ENCODE measurements around the gene PYDC1. TPM values are rescaled to one million over a fixed set of nuclear protein-coding genes. Genes with fewer than 3 reads are reported as not detected.
A peak's percentile ranks its signal among the peaks of the same experiment; 100 is the strongest.

The PYDC1 gene
- total and polyA plus RNA-seq, 7 experiments from 2014 or later = not detected

GRCh38 chr16:31190061-31190460 lies 26.9 kb downstream of the PYDC1 start:
- Histone ChIP-seq H3K4me1 (ENCODE audit: control insufficient read depth in 2 of 2, insufficient read depth in 2 of 2, low read length in 2 of 2) (peaks cover 25 to 37% of the 10 kb centered on the region in 2 donors), H3K27ac (ENCODE audit: low read depth, low read length) (no peak overlapping the region), H3K36me3 (ENCODE audit: control insufficient read depth in 2 of 3, insufficient read depth in 3 of 3, low read length in 3 of 3) (peaks cover 71 to 100% (median 88%) of the 10 kb centered on the region in 3 experiments), H3K9me3 (ENCODE audit: control insufficient read depth in 2 of 3, low read length in 3 of 3) (no peaks in the 10 kb centered on the region), H3K27me3 (ENCODE audit: control insufficient read depth in 2 of 2, insufficient read depth in 2 of 2, low read length in 2 of 2) (no peaks in the 10 kb centered on the region), H3K4me3 (ENCODE audit: low read length) (no peak overlapping the region)
- intact Hi-C loops (cut with micrococcal nuclease) = no loop called here
- H3K36me3 Mint-ChIP-seq = peaks cover 42 to 83% (median 72%) of the 10 kb centered on the region in 5 donors
- H3K27ac Mint-ChIP-seq = peak overlapping the region; percentile 23 to 84 (median 70)
- H3K4me1 Mint-ChIP-seq = peaks cover 55 to 85% (median 78%) of the 10 kb centered on the region in 7 donors
- DNase-seq (no peak), ATAC-seq (no peak)
- H3K4me3 Mint-ChIP-seq = peak overlapping the region in 3 of 10 donors; percentile 15 to 59 (median 27)
- ChIA-PET CTCF (interaction anchor here (1.3 kb wide), 1 partner anchor 13 kb away, joined by 3 read pairs; no protein-coding TSS in a partner anchor), POLR2A (interaction anchor here (0.6 to 2.6 kb wide), 8 partner anchors 10 to 263 kb away, joined by 3 to 26 read pairs (median 4); partner anchors contain the start of genes FUS and PYCARD)
- no peaks in the 10 kb centered on the region for H3K27me3 Mint-ChIP-seq
- peaks cover 0 to 5% (median 0%) of the 10 kb centered on the region in 11 donors for H3K9me3 Mint-ChIP-seq

DNA sequence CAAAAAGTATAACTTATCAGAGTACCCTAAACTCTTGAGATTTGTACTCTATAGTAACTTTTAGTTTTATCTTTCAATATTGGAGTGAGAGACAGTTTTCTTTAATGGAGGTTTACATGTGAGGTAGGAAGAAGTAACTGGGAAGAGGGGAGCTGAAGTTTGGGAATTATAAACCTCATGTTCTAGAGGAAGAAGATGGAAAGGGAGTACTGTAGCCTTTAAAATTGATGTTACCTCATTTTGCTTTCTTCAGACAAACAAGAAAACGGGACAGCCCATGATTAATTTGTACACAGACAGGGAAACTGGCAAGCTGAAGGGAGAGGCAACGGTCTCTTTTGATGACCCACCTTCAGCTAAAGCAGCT lies 27.5 kb downstream of the PYDC1 start:
- Mint-ChIP-seq H3K4me3 (peak overlapping the region in 3 of 10 donors; percentile 3 to 35 (median 30)), H3K27me3 (no peaks in the 10 kb centered on the region), H3K9me3 (peaks cover 0 to 8% (median 0%) of the 10 kb centered on the region in 11 donors), H3K4me1 (peaks cover 60 to 87% (median 81%) of the 10 kb centered on the region in 7 donors), H3K36me3 (peaks cover 42 to 85% (median 74%) of the 10 kb centered on the region in 5 donors), H3K27ac (peak overlapping the region; percentile 11 to 89 (median 72))
- ATAC-seq (no peak), DNase-seq (no peak)
- Histone ChIP-seq H3K27ac (ENCODE audit: low read depth, low read length) (no peak overlapping the region), H3K36me3 (ENCODE audit: control insufficient read depth in 2 of 3, insufficient read depth in 3 of 3, low read length in 3 of 3) (peaks cover 73 to 100% (median 83%) of the 10 kb centered on the region in 3 experiments), H3K4me1 (ENCODE audit: control insufficient read depth in 2 of 2, insufficient read depth in 2 of 2, low read length in 2 of 2) (peaks cover 26 to 43% of the 10 kb centered on the region in 2 donors), H3K9me3 (ENCODE audit: control insufficient read depth in 2 of 3, low read length in 3 of 3) (no peaks in the 10 kb centered on the region), H3K27me3 (ENCODE audit: control insufficient read depth in 2 of 2, insufficient read depth in 2 of 2, low read length in 2 of 2) (no peaks in the 10 kb centered on the region), H3K4me3 (ENCODE audit: low read length) (no peak overlapping the region)
- POLR2A ChIA-PET = interaction anchor here (0.6 to 2.6 kb wide), 7 partner anchors 10 to 264 kb away, joined by 3 to 26 read pairs (median 3); partner anchors contain the start of genes FUS and PYCARD
- CTCF ChIA-PET = interaction anchor here (1.3 kb wide), 1 partner anchor 12 kb away, joined by 3 read pairs; no protein-coding TSS in a partner anchor
- intact Hi-C loops (cut with micrococcal nuclease) = loop anchor here in 1 of 2 donors (10.0 kb wide), 1 partner anchor 525 kb away; a partner anchor contains a TSS

DNA sequence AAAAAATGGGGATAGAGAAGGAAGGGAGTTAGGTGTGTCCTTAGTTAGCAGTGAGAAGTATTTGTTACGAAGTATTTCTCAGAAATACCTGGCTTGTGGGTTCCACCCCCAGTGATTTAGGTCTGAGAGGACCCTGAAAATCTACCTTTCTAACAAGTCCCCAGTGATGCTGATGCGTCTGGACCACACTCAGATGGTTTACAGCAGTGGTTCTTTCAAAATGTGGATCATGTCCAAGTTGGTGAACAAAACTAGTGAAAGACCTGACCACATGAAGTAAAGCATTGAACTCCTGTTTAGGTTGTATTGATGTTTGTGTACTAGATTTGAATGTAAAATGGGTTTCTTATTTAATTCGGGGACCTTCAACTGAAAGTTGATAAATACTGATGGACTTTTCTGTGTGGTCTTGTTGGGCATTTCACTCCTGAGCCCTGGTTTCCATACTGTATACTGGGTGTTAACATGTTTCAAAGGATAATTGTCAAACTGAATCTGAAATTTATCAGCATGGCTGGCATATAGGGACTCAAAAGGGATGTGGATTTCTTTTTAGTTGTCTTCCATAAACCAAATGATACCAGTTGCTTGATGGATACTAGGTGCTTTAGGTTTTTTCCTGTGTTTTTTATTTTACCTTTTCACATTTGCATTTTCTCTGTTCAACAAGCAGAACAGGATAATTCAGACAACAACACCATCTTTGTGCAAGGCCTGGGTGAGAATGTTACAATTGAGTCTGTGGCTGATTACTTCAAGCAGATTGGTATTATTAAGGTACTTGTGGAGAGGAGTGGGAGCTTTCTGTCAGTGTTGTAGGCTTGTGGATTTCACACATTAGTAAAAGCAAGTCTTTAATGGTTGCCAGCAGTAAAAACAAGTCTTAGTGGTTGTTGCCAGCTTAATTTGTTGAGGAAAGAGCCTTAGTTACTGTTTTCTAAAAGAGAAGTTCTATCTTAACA lies 28.2 kb downstream of the PYDC1 start:
- H3K9me3 Mint-ChIP-seq = peaks cover 0 to 8% (median 0%) of the 10 kb centered on the region in 11 donors
- peaks cover 42 to 84% (median 79%) of the 10 kb centered on the region in 5 donors for H3K36me3 Mint-ChIP-seq
- no peaks in the 10 kb centered on the region for H3K27me3 Mint-ChIP-seq
- Histone ChIP-seq H3K36me3 (ENCODE audit: control insufficient read depth in 2 of 3, insufficient read depth in 3 of 3, low read length in 3 of 3) (peaks cover 77 to 99% (median 82%) of the 10 kb centered on the region in 3 experiments), H3K4me1 (ENCODE audit: control insufficient read depth in 2 of 2, insufficient read depth in 2 of 2, low read length in 2 of 2) (peaks cover 31 to 48% of the 10 kb centered on the region in 2 donors), H3K9me3 (ENCODE audit: control insufficient read depth in 2 of 3, low read length in 3 of 3) (no peaks in the 10 kb centered on the region), H3K27me3 (ENCODE audit: control insufficient read depth in 2 of 2, insufficient read depth in 2 of 2, low read length in 2 of 2) (no peaks in the 10 kb centered on the region), H3K27ac (ENCODE audit: low read depth, low read length) (no peak overlapping the region), H3K4me3 (ENCODE audit: low read length) (no peak overlapping the region)
- ChIA-PET CTCF (interaction anchor here (1.3 kb wide), 1 partner anchor 11 kb away, joined by 3 read pairs; no protein-coding TSS in a partner anchor), POLR2A (interaction anchor here (0.8 to 3.3 kb wide), 8 partner anchors 8 to 115 kb away, joined by 3 to 26 read pairs (median 8); partner anchors contain the start of genes FUS, PYCARD, ZNF646 and ZNF668)
- peak overlapping the region; percentile 23 to 89 (median 72) for H3K27ac Mint-ChIP-seq
- peak overlapping the region in 5 of 10 donors; percentile 14 to 57 (median 35) for H3K4me3 Mint-ChIP-seq
- H3K4me1 Mint-ChIP-seq = peaks cover 63 to 91% (median 86%) of the 10 kb centered on the region in 7 donors
- DNase-seq = no peak
- ATAC-seq = peak; percentile 15
- intact Hi-C loops (cut with micrococcal nuclease) = loop anchor here in 1 of 2 donors (10.0 kb wide), 1 partner anchor 526 kb away; a partner anchor contains a TSS

GRCh38 chr16:31187808-31188189 lies 29.1 kb downstream of the PYDC1 start:
- CTCF ChIA-PET = no interaction called here
- Mint-ChIP-seq H3K9me3 (peaks cover 0 to 10% (median 0%) of the 10 kb centered on the region in 11 donors), H3K4me3 (peak overlapping the region in 1 of 10 donors; percentile 23), H3K36me3 (peaks cover 40 to 86% (median 82%) of the 10 kb centered on the region in 5 donors), H3K4me1 (peaks cover 68 to 94% (median 90%) of the 10 kb centered on the region in 7 donors), H3K27me3 (no peaks in the 10 kb centered on the region), H3K27ac (peak overlapping the region in 7 of 9 donors; percentile 9 to 84 (median 72))
- no peak for DNase-seq
- intact Hi-C loops (cut with micrococcal nuclease) = loop anchor here in 1 of 2 donors (10.0 kb wide), 1 partner anchor 527 kb away; a partner anchor contains a TSS
- Histone ChIP-seq H3K9me3 (ENCODE audit: control insufficient read depth in 2 of 3, low read length in 3 of 3) (no peaks in the 10 kb centered on the region), H3K27ac (ENCODE audit: low read depth, low read length) (no peak overlapping the region), H3K4me1 (ENCODE audit: control insufficient read depth in 2 of 2, insufficient read depth in 2 of 2, low read length in 2 of 2) (peaks cover 40 to 57% of the 10 kb centered on the region in 2 donors), H3K27me3 (ENCODE audit: control insufficient read depth in 2 of 2, insufficient read depth in 2 of 2, low read length in 2 of 2) (no peaks in the 10 kb centered on the region), H3K4me3 (ENCODE audit: low read length) (no peak overlapping the region), H3K36me3 (ENCODE audit: control insufficient read depth in 2 of 3, insufficient read depth in 3 of 3, low read length in 3 of 3) (peaks cover 78 to 99% (median 82%) of the 10 kb centered on the region in 3 experiments)
- POLR2A ChIA-PET = interaction anchor here (0.7 to 3.3 kb wide), 6 partner anchors 9 to 114 kb away, joined by 3 to 19 read pairs (median 4); partner anchors contain the start of genes ZNF646 and ZNF668
- no peak for ATAC-seq

DNA sequence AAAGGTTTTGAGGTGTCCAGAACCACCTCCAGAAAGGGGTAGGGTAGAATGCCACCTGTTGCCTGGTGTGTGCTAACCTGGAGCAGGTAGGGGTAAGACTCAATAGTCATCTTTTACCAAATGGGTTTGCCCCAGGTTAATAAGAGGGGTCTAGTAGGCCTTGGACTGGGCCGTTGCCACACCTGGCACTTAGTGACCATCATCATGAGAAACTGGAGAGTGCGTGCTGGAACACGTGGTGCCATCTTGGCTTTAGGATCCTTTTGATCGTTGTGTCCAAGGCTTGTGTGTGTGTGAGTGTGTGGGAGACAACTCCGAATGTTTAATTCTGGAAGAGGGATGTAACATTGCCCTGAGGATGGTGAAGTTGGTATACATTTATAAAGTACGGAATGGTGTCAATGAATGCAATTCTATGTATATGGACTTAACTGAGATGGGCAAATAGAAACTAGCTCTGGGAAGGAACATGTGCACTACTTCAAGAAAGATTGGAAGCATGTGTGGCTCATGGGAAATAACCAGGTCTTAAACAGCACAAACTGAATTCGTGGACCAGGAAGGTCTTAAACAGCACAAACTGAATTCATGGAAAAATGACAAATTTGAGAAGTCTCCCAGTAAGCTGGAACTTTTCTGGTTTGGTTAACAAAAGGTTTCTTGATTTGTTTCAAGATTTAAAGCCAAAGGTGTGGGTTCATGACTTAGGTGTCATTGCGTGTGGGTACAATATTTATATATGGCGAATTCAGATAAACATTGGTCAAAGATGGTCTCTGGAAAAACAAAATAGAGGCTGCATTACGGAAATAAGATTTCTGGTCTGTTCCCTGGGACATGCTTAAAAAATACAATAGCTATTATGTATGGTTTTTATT lies 29.8 kb downstream of the PYDC1 start:
- Mint-ChIP-seq H3K27ac (peak overlapping the region; percentile 11 to 90 (median 71)), H3K4me1 (peaks cover 75 to 99% (median 95%) of the 10 kb centered on the region in 7 donors), H3K9me3 (peaks cover 0 to 10% (median 0%) of the 10 kb centered on the region in 11 donors), H3K36me3 (peaks cover 47 to 92% (median 88%) of the 10 kb centered on the region in 5 donors), H3K4me3 (peak overlapping the region in 8 of 10 donors; percentile 27 to 92 (median 65)), H3K27me3 (no peaks in the 10 kb centered on the region)
- Histone ChIP-seq H3K4me1 (ENCODE audit: control insufficient read depth in 2 of 2, insufficient read depth in 2 of 2, low read length in 2 of 2) (peaks cover 47 to 63% of the 10 kb centered on the region in 2 donors), H3K27me3 (ENCODE audit: control insufficient read depth in 2 of 2, insufficient read depth in 2 of 2, low read length in 2 of 2) (no peaks in the 10 kb centered on the region), H3K4me3 (ENCODE audit: low read length) (no peak overlapping the region), H3K27ac (ENCODE audit: low read depth, low read length) (no peak overlapping the region), H3K36me3 (ENCODE audit: control insufficient read depth in 2 of 3, insufficient read depth in 3 of 3, low read length in 3 of 3) (peaks cover 81 to 99% (median 82%) of the 10 kb centered on the region in 3 experiments), H3K9me3 (ENCODE audit: control insufficient read depth in 2 of 3, low read length in 3 of 3) (no peaks in the 10 kb centered on the region)
- ATAC-seq (no peak), DNase-seq (no peak)
- intact Hi-C loops (cut with micrococcal nuclease) = loop anchor here in 1 of 2 donors (10.0 kb wide), 1 partner anchor 528 kb away; a partner anchor contains a TSS
- ChIA-PET POLR2A (interaction anchor here (0.7 to 3.3 kb wide), 6 partner anchors 9 to 113 kb away, joined by 3 to 19 read pairs (median 4); partner anchors contain the start of genes ZNF646 and ZNF668), CTCF (interaction anchor here (0.7 kb wide), 1 partner anchor 20 kb away, joined by 3 read pairs; no protein-coding TSS in a partner anchor)

All from naive thymus-derived CD4-positive, alpha-beta T cell (primary cell).